HAP-1 (cell line): ENCODE results near the gene JAG1.

Experiments
- DNase-seq, 2 experiments: peaks; one replicate each; pipeline ENCODE4 v3.0.0-alpha.2; 2016 to 2020; ENCODE audit warnings: low spot score in 2 of 2
- H3K27me3 ChIP-seq: fragments of 250-450 bp; sonication (Bioruptor Pico); 2 replicates; pipeline ENCODE4 v1.5.1; 2020; ENCODE audit warnings: low read depth, mild to moderate bottlenecking, moderate library complexity
- H3K36me3 ChIP-seq: fragments of 250-450 bp; sonication (Bioruptor Pico); replicated peaks from 2 replicates; pipeline ENCODE4 v1.5.1; 2020; ENCODE audit warnings: mild to moderate bottlenecking
- H3K4me1 ChIP-seq: fragments of 250-450 bp; sonication (Bioruptor Pico); 2 replicates; pipeline ENCODE4 v1.5.1; 2020; ENCODE audit warnings: mild to moderate bottlenecking
- H3K4me3 ChIP-seq: fragments of 250-450 bp; sonication (Bioruptor Pico); 2 replicates; pipeline ENCODE4 v1.5.1; 2020; ENCODE audit warnings: mild to moderate bottlenecking, moderate library complexity
- H3K9me3 ChIP-seq: fragments of 250-450 bp; sonication (Bioruptor Pico); 2 replicates; pipeline ENCODE4 v1.5.1; 2020; ENCODE audit warnings: mild to moderate bottlenecking, moderate library complexity
- in situ Hi-C: fragments of 300-500 bp; cut with MboI; formaldehyde crosslinking; loops from 3 replicates; pipeline ENCODE4 v1.14.3; 2020; ENCODE audit warnings: low sequenced_read_pairs, inconsistent platforms, mixed read lengths

Gene JAG1

GRCh38 chr20:10673842-10674683 is at the start of gene JAG1:
TSS of gene JAG1 (minus strand) at chr20:10673999. CDS start at chr20:10673530, 469 bp downstream.
- in situ Hi-C loops, result no loop called here
- H3K27me3 ChIP-seq, result no peaks in the 10 kb centered on the region
- peak within 1 kb of the TSS; percentile 54 for H3K4me3 ChIP-seq
- peaks cover 22% of the 10 kb centered on the region for H3K4me1 ChIP-seq
- peak; percentile 95 to 99 for DNase-seq
- H3K9me3 ChIP-seq, result no peaks in the 10 kb centered on the region
- H3K36me3 ChIP-seq, result 0 out of 2 replicates have a peak, but pooled peaks cover 1% of the 10 kb centered on the region

- no peaks in the 10 kb centered on the region for H3K9me3 ChIP-seq
- DNase-seq, result no peak
- no peaks in the 10 kb centered on the region for H3K27me3 ChIP-seq
- H3K4me1 ChIP-seq, result peaks cover 19% of the 10 kb centered on the region
- no peaks in the 10 kb centered on the region for H3K36me3 ChIP-seq
- H3K4me3 ChIP-seq, result no peak overlapping the region
- in situ Hi-C loops, result no loop called here
Measured at GRCh38 chr20:10721976-10722375, 48.2 kb upstream of the JAG1 start.

DNA sequence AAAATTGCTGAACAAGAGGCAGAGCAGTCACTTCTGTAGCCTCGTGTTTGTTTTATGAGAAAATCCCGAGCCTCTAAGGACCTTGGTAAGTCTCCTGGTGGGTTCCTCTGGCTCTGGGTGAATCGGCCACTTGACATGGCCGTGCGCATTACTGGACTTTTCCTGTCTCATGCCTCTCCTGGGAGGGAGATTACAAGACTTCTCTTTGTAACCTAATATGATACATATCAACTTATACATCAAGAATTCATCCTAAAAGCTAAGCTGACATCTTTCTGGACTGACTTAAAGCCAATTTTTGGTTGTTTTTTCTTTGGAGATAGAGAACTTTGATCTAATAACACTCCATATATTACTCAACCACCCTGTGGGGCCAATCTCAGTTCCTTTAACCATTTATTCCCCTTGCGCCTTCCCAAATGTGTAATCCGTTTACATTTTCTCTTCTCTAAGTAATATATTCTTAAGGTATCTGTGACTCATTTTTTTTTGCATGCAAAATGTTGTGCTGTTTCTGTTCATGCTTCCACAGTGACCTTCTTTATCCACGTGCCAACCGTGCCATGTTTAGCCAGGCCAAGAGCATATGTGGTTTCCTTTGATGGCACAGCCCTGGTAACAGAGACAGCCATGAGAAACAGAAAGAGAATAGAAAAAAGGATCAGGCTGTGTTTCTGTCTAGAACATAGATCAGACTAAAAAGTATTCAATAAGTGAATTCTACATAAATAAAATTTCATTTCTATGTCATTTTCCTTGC is 47.5 kb upstream of the JAG1 start:
- Histone ChIP-seq H3K27me3 (no peaks in the 10 kb centered on the region), H3K36me3 (no peaks in the 10 kb centered on the region), H3K9me3 (no peaks in the 10 kb centered on the region), H3K4me1 (peaks cover 24% of the 10 kb centered on the region), H3K4me3 (no peak overlapping the region)
- no peak for DNase-seq
- in situ Hi-C loops, result no loop called here

DNA sequence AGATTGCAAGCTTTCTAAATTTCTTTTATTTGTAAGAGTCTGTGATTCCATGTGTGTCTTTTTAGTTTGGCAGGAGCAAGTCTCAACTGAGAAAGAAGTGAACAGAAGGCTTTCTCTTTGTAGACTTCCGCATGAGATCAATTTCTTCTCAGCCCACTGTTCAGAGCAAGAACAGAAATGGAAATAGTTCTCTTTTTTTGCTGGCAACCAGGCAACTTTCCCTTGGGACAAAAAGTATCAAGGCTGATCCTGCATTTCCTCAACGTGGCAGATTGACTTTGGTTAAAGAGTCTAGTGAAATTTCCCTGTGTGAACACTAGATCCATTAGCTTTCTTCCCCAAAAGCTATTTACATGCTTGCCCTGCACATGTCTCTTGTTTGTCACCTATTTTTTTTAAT is 46.8 kb upstream of the JAG1 start:
- no peaks in the 10 kb centered on the region for H3K27me3 ChIP-seq
- H3K4me3 ChIP-seq, result no peak overlapping the region
- H3K4me1 ChIP-seq, result peaks cover 27% of the 10 kb centered on the region
- H3K9me3 ChIP-seq, result no peaks in the 10 kb centered on the region
- H3K36me3 ChIP-seq, result no peaks in the 10 kb centered on the region
- no peak for DNase-seq
- in situ Hi-C loops, result no loop called here

DNA sequence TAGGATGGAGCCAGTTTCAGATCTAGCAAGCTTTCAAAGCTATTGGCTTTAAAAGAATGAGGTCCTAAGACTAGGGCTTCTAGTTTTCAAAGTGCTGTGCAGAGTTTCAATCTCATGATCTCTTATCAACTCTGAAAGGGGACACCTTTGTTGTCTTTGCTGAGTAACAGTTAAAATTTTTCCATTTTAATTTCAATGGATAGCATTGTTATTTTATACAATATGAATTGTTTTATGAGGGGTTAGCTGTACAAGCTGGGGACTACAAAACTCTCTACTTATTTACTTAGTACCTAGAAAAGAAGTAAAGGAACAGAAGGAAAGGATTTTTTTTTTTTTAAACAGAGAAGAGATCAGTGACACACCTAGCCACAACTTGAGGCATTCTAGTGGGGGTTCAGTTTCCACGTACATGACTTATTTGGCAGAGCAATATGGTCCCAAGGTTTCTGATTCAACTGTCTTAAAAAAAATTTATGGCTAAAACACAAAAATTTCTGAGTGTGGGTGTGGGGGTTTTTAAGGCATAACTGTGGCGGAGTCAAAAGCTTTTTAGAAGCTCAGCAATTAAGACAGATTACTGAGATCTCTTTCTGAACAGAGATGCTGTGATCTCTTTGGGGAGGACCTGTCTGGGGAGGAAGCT is 46.1 kb upstream of the JAG1 start:
- H3K4me3 ChIP-seq, result no peak overlapping the region
- peaks cover 28% of the 10 kb centered on the region for H3K4me1 ChIP-seq
- H3K27me3 ChIP-seq, result no peaks in the 10 kb centered on the region
- peak in 1 of 2 experiments; percentile 51 for DNase-seq
- in situ Hi-C loops, result no loop called here
- no peaks in the 10 kb centered on the region for H3K36me3 ChIP-seq
- no peaks in the 10 kb centered on the region for H3K9me3 ChIP-seq

GRCh38 chr20:10718661-10719060 is 44.9 kb upstream of the JAG1 start:
- Histone ChIP-seq H3K36me3 (no peaks in the 10 kb centered on the region), H3K4me1 (peaks cover 29% of the 10 kb centered on the region), H3K9me3 (no peaks in the 10 kb centered on the region), H3K27me3 (no peaks in the 10 kb centered on the region), H3K4me3 (no peak overlapping the region)
- DNase-seq, result no peak
- in situ Hi-C loops, result no loop called here

- DNase-seq, result peak in 1 of 2 experiments; percentile 12
- Histone ChIP-seq H3K27me3 (no peaks in the 10 kb centered on the region), H3K4me3 (no peak overlapping the region), H3K4me1 (peaks cover 35% of the 10 kb centered on the region), H3K36me3 (no peaks in the 10 kb centered on the region), H3K9me3 (no peaks in the 10 kb centered on the region)
- in situ Hi-C loops, result no loop called here
Measured at GRCh38 chr20:10716855-10717254, 43.1 kb upstream of the JAG1 start.

DNA sequence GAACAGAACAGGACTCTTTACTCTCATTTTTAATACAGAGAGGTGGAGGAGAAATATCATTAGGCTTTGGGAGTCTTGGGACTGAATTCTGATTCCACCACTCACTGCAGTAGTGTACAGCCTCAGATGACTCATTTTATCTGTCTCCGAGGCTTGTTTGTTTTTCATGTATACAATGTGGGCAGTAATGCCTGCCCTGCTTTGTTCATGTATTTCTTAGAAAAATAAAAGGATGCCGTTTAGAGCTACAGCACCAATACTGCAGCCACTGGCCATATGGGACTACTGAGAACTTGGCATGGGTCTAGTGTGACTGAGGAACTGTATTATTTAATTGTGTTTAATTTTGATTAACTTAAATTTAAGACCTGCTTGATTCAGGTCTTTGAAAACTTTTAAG is 41.2 kb upstream of the JAG1 start:
- in situ Hi-C loops, result no loop called here
- DNase-seq, result no peak
- peaks cover 30% of the 10 kb centered on the region for H3K4me1 ChIP-seq
- no peaks in the 10 kb centered on the region for H3K27me3 ChIP-seq
- H3K4me3 ChIP-seq, result no peak overlapping the region
- no peaks in the 10 kb centered on the region for H3K9me3 ChIP-seq
- H3K36me3 ChIP-seq, result no peaks in the 10 kb centered on the region

- Histone ChIP-seq H3K4me3 (no peak overlapping the region), H3K4me1 (peaks cover 24% of the 10 kb centered on the region), H3K36me3 (no peaks in the 10 kb centered on the region), H3K9me3 (no peaks in the 10 kb centered on the region), H3K27me3 (no peaks in the 10 kb centered on the region)
- DNase-seq, result no peak
- in situ Hi-C loops, result no loop called here
Measured at GRCh38 chr20:10714236-10714975, 40.6 kb upstream of the JAG1 start.

- no peak overlapping the region for H3K4me3 ChIP-seq
- H3K36me3 ChIP-seq, result no peaks in the 10 kb centered on the region
- H3K9me3 ChIP-seq, result no peaks in the 10 kb centered on the region
- no peaks in the 10 kb centered on the region for H3K27me3 ChIP-seq
- H3K4me1 ChIP-seq, result peaks cover 29% of the 10 kb centered on the region
- no peak for DNase-seq
- in situ Hi-C loops, result no loop called here
Measured at GRCh38 chr20:10713161-10713560, 39.4 kb upstream of the JAG1 start.

DNA sequence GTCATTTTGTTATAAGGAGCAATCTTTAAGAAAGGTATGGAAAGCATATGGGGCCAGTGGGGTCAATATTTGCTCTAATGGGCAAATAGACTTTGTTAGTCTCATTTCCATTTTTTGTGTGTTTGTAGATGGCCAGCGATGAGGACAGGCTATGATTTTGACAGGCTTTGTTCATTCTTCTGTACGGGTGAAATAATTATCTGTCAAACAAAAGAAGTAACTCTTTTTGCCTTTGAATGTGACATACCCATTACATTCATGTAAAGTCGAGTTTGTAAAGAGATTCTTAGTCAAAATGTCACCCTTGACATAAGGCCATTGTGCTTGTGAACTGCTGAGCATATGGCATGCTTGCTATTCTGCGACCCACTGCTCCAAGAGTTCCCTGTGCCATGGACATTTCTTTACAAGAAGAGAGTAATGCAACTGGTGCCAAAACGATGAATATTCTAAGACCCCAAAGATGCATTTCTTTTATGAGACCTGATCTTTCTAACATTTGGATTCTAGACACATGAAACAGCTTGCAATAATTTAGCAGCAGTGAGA is 38.2 kb upstream of the JAG1 start:
- Histone ChIP-seq H3K36me3 (no peaks in the 10 kb centered on the region), H3K4me1 (peaks cover 26% of the 10 kb centered on the region), H3K4me3 (no peak overlapping the region), H3K27me3 (no peaks in the 10 kb centered on the region), H3K9me3 (no peaks in the 10 kb centered on the region)
- in situ Hi-C loops, result no loop called here
- DNase-seq, result peak; percentile 18 to 33

- DNase-seq, result no peak
- H3K9me3 ChIP-seq, result no peaks in the 10 kb centered on the region
- peaks cover 21% of the 10 kb centered on the region for H3K4me1 ChIP-seq
- no peaks in the 10 kb centered on the region for H3K36me3 ChIP-seq
- no peak overlapping the region for H3K4me3 ChIP-seq
- in situ Hi-C loops, result no loop called here
- H3K27me3 ChIP-seq, result no peaks in the 10 kb centered on the region
Measured at GRCh38 chr20:10710991-10711775, 37.4 kb upstream of the JAG1 start.
